NCI-H1105 (cell line): ENCODE data around the gene ELL3.
"Not testable (repeated sequence)": the region's sequence is repeated elsewhere in the genome, so short reads cannot be mapped to it uniquely, and the experiment has no call there.

Experiments used
- DNase-seq: peaks from one replicate; lab custom pipeline; 2025; lab: John Stamatoyannopoulos, UW

The ELL3 gene

DNA sequence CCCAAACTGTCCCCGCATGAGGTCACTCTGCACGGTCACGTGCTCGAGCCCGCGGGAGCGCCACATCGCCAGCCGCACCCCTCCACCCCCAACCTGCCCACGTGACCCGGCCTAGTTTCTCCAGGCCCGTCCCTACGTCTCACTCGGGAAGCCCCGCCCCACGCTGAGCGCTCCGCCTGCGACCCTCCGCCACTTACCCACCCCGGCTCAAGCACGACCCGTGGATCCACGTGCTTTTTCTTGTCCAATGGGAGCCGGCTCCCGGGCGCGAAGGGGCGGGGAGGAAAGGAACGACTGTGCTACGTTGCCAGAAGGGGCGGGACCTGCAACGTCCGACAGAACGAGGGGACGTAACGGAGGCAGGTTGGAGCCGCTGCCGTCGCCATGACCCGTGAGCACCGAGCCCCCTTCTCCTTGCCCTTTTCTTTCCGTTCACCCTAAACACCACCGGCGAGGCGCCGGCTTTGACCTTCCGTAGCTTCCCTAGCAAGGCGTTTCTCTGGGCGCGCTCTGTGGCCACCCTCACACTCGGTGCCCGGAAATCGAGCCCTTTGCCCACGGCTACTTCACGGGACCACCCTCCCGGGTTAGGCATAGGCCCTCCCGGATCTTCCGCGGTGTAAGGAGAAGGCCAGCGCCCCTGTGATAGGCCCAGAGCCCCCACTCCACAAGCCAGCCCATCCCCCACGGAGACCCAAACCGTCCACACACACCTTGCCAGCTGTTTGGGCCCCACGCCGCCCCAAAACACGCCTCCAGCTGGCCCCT is 15.4 kb upstream of the ELL3 start, which contains the start of gene SERF2:
Gene SERF2 (plus strand): TSS at position 328 of the 768 bp plus-strand sequence. CDS start 57 bp downstream, at position 385.
- DNase-seq = peak; percentile 94

DNA sequence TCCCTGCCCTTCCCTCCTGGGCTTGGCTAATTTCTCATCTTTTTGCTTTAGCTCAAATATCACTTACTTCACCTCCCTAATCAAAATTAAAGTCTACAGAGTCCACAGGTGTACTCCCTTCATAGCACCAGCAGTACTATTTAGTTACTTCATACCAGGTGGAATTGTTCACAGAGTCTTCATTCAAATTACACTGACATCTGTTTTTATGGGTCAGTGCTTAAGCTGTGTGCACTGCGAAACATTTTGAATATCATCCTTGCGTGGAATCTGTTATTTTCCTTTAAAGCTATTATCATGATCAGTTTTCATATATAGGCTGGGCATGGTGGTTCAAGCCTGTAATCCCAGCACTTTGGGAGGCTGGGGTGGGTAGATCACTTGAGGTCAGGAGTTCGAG is 12.6 kb upstream of the ELL3 start:
- DNase-seq = no peak

DNA sequence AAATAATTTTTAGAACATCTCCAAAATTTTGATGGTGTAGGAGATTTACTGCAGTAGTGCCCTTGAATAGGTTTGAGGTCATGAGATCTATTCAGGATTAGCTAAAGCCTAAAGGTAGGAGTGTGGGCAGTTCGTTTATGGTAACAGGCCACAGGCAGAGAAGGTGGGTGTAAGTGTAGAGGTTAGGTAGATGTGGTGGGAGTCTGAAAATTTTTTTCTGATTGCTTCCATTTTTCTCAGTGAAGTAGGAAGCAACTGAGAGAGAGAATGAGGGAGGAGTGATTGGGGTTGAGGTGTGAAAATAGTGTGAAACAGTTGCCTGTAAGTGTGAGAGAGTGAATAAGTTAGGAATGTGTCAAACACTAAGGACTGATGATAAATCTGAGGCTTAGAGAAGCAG is 2.2 kb upstream of the ELL3 start:
- no peak for DNase-seq

DNA sequence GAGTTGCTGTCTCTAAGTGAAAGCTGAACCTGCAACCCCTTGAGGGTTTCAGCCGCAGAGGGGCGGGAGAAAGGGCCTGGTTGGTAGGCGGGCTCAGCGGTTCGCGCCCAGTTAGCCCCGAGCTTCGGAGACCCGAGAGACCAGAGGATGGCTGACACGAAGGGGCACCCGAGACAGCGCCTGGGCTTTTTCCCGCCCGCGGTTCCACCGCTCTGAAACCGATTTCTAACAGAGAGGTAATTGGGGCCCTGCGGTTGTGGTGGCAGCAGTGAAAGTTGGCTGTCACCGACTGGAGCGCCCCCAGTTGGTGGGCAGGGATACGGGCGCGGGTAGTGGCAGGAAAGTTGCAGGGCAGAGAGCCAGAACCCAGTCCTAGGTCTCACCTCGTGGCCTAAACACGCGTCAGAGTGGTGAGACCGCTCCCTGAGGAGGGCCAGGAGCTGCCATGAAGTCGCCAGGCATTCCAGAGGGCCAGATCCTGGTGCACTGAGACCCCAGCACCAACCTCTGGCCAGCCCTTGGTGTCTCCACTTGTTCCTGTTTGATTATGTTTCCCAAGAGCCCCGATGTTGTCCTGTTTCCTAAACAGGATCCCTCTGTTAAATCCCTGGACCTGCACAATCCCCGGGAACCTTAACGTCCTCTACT is 625 bp upstream of the ELL3 start:
- peak; percentile 46 for DNase-seq

DNA sequence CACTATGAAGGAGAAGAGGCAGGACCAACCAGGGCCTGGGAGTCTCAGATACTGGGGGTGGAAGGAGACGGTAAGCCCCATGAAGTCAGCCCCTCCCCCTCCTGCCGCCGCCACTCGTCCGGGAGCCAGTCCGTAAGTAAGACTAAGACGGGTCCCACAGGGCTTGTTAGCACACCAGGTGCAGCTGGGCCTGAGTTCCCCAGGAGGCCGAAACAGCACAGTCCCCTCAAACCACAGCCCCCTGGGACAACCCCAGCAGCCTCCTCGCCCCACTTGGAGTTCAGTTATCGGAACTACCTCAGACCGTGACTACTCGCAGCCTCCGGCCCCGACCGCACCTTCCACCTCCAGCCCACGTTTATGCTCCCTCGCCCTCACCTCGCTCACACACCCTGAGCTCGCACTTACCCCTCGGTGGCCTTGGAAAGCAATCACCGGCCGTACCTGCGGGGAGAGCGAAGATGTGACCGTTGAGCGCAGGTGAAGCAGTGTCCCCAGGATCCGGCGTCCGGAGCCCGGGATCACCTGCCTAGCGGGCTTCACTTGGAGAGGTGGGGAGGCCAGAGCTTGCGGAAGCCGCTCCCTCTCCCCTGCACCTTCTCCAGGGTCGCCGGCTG is 557 bp downstream of the ELL3 start:
- DNase-seq = no peak

DNA sequence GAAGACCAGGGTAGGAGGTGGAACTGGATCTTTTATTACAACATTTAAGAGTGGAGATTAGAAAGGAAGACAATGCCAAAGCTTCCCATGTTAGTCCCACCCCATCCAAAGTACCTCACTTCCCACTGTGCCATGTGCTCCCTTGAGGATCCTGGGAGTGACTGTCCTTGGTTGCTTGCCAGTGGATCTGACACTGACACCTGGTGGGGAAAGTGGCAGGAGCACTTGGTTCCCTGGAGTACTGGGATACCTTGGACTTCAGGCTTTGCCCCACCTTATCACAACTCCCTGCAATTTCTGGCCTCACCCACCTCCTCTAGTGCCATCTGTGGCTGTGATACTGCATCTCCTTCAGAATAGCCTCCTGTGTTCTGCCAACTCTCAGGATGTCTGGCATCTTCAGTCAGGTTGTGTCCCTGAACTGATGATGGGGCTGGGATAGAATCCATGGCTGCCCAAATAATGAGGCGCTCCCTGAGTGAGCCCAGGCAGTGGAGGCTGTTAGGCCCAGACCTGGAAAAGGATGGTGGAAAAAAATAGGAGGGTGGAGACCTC is 1.3 kb downstream of the ELL3 start:
- DNase-seq = peak; percentile 50

DNA sequence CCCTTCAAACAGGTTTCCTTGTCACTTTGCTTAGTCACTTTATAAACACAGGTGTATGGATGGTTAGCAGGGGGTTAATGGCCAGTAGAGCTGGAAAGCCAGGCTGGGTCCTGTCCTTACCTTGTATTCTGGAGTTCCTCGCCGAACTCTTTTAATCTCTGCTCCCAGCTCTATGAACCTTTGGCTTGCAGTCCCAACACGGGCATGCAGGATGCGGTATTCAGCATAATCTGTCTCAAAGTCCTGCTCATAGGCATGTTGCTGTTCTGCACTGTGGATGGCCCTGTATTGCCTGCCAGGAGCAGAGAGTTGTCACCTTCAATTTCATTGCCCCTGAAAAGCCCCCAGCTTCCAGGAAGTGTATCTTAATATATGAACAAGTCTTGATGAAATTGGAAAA is 2.7 kb downstream of the ELL3 start:
- DNase-seq = no peak

DNA sequence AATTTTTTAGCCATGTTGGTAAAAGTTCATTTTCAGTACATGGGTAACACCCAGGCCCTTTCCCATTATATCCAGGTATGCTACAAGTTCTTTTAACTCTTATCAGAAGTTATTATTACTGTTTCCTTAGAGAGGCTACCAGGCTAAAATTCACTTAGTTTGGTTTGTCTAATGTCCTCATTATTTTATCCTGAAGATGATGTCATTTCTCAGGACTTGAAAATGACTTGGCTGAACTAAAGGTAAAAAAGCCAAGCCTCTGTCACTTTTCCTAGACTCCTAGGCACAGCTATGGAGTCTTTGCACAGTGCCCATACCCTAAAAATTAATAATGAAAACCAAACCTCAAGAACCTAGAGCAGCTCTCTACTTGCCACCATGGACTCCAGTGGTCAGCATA is 4.1 kb downstream of the ELL3 start:
- no peak for DNase-seq

DNA sequence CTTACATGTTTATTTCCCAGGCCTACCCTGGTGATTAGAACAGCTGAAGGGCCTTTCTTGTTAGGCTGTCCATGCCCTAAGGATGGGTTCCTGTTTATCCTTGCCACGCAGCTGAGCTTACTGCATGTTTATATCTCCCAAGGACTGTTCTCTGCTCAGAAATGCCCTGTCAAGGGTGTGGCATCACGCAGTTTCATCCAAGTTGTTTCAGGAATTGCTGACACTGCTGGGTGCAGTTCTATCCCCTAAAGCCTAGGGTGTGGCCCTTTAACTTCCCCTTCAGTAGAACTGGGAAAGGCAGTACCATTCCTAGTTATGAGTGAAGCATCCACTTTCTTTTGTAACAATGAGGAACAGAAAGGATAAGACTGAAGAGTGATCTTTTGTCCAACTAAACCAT is 5.0 kb downstream of the ELL3 start:
- no peak for DNase-seq

DNA sequence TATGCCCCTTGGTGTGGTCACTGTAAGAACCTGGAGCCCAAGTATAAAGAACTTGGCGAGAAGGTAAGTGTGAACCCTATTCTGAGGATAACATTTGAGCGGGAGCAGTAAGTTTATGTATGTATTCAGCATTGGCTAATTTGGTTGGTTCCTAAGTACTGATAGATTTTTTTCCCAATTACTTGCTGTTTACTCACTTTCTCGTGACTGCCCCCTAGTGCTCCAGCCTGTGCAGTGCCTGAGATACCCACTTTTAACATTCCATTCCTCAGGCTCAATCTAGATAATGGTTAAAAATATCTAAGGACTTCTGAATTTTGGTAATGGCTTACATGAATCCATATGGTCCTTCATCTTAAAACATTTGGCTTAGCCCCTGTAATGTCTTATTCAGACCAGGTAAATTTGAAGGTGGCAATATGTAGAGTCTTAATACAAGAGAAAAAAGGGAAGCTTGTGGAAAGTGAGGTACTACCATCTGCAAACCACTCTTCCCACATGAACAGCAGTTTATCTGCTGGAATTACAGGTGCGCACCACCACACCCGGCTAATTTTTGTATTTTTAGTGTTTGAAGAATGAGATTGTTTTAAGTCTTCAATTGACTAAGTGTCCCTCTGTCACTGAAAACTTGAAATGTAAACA is 7.1 kb downstream of the ELL3 start:
- DNase-seq = no peak

DNA sequence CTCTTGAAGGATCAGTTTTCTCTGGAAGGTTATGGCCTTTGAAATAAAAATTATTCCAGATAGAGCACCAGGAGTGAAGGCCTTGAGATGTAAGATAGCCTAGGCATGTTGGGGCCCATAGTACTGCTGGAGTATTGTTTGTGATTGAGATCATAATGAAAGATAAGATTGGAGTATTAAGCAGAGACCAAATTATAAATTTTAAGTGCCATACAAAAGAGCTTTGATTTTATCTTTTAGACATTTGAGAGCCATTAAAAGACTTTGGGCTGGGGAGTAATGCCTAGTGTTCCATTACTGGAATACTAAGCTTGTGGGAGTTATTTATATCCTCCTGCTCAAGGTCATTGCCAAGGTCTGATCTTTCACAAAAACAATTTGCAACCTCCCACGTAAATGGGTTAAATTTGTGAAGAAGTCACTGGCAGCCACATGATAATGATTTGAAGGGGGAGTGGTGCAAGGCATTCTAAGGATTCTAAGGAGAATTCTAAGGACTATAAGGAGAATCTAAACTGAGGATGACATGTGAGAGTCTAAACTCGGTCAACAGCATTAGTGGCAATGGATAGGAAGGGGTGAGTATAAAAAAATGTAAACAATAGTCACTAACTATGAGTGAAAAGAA is 12.8 kb downstream of the ELL3 start:
- DNase-seq = no peak

DNA sequence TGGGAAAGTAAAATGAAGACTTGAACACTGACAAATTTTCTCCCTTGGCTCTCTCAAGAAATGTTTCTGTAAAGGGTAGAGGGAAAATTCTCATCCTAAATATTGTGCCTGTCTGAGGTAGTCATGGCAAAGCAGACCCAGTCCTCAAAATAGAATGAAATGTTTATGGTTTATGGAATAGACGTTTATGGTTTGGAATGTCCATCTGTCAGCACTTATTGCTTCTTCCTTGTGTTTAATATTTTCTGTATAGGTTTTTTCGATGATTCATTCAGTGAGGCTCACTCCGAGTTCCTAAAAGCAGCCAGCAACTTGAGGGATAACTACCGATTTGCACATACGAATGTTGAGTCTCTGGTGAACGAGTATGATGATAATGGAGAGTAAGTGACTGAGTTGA is 13.9 kb downstream of the ELL3 start:
- no peak for DNase-seq

DNA sequence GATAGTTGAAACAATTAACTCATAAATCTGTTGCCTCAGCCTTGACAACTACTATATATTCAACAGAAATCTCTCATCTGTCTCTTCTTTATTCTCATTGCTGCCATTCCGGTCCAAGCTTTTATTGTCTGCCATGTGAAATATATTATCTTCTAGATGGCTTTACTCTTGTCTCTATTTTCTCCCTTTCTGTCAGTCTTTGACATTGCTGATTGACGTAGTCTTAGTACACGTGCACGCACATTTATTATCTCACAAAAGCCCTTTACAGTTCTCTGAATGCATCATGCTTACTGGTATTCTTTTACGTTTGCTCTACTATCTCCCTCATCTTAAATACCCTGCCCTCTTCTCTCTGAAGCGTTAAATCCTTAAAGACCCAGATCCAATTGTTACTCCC is 24.9 kb downstream of the ELL3 start:
- no peak for DNase-seq

DNA sequence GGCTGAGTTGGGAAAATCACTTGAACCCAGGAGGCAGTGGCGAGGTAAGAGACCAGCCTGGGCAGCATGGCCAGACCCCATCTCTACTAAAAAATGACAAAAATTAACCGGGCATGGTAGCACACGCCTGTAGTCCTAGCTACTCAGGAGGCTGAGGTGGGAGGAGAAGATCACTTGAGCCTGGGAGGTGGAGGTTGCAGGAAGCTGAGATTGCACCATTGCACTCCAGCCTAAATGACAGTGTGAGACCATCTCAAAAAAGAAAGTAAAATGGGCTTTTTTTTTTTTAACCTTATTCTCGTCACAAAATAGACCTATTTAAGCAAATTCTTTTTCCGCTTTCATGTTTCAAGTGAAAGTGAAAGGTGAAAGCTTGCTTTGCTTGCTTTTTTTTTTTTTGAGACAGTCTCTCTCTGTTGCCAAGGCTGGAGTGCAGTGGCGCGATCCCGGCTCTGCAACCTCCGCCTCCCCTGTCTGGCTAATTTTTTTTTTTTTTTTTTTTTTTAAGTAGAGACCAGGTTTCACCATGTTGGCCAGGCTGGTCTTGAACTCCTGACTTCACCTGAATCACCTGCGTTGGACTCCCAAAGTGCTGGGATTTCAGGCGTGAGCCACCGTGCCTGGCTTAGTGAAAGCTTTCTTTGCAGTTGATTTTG is 26.9 kb downstream of the ELL3 start:
- DNase-seq = no peak

DNA sequence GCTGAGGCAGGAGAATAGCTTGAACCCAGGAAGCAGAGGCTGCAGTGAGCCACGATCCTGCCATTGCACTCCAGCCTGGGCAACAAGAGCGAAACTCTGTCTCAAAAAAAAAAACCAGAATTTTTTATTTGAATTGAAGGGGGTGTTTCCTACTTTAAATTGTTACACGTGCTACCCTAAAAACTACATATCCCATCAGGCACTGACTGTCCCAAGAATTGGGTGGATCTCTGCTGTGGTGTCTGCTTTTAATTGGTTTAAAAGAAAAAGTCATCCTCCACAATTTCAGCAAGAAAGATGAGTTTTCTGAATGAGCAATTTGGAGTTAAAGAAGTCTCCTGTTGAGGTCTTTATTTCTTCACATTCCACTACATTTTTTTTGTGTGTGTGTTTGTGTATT is 28.4 kb downstream of the ELL3 start:
- no peak for DNase-seq

DNA sequence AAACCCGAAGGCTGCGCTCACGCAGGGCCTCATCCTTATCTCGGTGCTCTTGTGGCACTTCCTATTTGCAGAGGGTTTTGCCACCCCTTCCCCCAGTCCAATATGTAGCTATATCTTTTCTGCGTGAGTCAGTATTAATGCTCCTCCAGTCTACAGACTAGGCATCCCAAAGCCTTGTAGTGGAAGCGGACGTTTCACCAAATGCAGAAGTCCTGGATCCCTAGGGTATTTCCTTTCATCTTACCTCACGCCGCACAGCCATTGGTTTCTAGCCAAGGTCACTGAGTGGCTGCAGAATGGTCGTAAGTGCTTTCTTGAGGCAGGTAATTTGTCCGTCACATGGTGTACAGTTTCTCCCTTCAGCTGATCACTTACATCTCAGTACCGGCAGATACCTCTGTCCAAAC is 29.9 kb downstream of the ELL3 start:
- not testable (repeated sequence) for DNase-seq

DNA sequence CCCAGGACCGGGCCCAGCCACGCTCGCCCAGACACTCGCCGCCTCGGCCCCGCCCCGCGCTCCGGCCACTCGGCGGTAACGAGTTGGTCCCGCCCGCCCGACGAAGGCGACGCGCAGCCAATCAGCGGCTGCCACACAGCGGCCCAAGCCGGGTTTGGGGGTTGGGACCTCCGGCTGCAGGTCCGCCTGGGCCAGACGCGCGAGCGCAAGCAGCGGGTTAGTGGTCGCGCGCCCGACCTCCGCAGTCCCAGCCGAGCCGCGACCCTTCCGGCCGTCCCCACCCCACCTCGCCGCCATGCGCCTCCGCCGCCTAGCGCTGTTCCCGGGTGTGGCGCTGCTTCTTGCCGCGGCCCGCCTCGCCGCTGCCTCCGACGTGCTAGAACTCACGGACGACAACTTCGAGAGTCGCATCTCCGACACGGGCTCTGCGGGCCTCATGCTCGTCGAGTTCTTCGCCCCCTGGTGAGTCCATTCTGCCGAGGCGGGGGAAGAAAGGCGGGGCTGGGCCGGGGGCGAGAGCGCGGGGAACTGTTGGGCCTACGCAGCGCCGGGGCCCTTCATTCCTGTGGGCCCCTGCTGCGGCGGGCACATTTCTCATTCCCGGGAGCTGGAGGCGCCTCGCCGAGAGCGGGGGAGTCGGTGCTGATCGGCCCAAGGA is 30.4 kb downstream of the ELL3 start, which contains the start of gene PDIA3:
Gene PDIA3 (plus strand): TSS at position 194 of the 658 bp plus-strand sequence. CDS start 102 bp downstream, at position 296.
- peak; percentile 72 for DNase-seq

DNA sequence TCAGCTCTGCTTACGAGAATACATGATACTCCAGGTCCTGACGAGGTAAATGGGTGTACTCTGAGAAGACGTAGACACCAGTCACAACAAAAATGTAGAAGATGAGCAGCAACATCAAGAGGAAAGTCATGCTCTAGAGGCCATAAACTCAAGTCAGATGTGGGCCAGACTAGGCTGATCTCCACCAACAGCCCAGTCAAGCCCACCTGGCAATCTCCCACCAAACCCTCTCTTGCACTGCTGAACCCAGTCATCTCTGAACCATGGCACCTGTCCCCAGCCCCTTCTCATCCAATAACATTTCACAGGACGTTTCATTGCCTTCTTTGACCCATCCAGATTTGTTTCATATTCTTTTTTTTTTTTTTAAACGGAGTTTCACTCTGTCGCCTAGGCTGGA is 41.4 kb downstream of the ELL3 start:
- DNase-seq = no peak

DNA sequence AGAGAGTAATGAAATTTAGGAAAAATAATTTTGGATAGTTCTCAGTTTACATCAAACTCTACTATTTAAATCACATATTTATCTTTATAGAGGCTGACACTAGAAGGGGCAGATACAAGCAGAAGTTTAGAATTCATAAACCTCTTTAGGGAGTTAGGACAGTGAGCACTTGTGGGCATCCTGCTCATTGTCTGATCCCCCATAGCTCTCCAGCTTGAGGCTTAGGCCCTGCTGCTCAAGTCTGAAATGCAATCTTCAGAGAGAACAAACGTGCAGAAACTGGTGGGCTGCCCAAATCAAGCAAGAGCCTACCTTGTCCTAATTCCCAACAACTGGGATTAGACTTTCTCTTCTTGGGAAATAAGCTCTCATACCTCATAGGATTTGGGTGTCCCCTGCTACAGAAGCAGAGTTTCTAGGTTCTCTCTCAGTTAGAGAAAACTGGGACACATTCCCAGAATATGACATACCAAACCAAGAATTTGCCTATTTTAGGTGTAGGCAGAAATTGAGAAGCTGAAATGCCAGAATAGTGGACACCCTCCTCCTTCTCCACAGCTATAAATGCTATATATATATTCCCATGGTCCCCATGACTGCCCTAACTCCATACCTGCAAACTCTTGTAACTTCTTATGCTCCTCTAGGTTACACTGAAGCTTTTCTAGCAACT is 48.6 kb downstream of the ELL3 start:
- DNase-seq = not testable (repeated sequence)

DNA sequence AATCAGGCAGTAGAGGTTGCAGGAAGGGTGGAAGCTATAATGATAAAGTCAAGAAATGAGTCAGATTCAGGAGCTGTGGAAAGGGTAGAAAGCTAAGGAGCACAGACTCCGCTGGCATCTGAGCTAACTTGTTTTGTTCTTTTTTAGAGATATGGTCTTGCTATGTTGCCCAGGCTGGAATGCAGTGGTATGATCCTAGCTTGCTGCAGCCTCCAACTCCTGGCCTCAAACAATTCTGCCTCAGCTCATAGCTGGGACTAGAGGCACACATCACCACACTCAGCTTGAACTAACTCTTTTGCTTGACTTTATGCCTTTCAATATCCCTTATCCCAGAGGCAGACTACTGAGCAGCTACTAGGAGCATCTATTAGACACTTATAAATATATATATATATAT is 50.5 kb downstream of the ELL3 start:
- not testable (repeated sequence) for DNase-seq
